IPS-15b (cell line): ENCODE data around the gene ITIH5.

Source experiments
- H3K27me3 ChIP-seq: one replicate; pipeline ENCODE4 v1.6.1; 2013; ENCODE audit warnings: low read length; ENCODE audit not compliant: control insufficient read depth, insufficient read depth
- H3K36me3 ChIP-seq: one replicate; pipeline ENCODE4 v1.6.1; 2013; ENCODE audit warnings: low read length; ENCODE audit not compliant: control insufficient read depth, insufficient read depth
- H3K4me1 ChIP-seq: one replicate; pipeline ENCODE4 v1.6.1; 2013; ENCODE audit warnings: mild to moderate bottlenecking, low read length; ENCODE audit not compliant: control insufficient read depth, insufficient read depth
- H3K4me3 ChIP-seq: one replicate; pipeline ENCODE4 v1.5.1; 2013; ENCODE audit warnings: low read depth, low read length
- H3K9ac ChIP-seq: one replicate; pipeline ENCODE4 v1.6.1; 2013; ENCODE audit warnings: low read depth, mild to moderate bottlenecking, low read length
- H3K9me3 ChIP-seq: one replicate; pipeline ENCODE4 v1.6.1; 2013; ENCODE audit warnings: mild to moderate bottlenecking, low read length; ENCODE audit not compliant: control insufficient read depth, insufficient read depth

Gene ITIH5

GRCh38 chr10:7611909-7612308 is 54.9 kb downstream of the ITIH5 start:
- Histone ChIP-seq H3K4me1 (no peaks in the 10 kb centered on the region), H3K9ac (no peak overlapping the region), H3K9me3 (no peaks in the 10 kb centered on the region), H3K36me3 (no peaks in the 10 kb centered on the region), H3K27me3 (no peaks in the 10 kb centered on the region), H3K4me3 (no peak overlapping the region)

GRCh38 chr10:7610651-7611389 is 55.9 kb downstream of the ITIH5 start:
- Histone ChIP-seq H3K4me1 (no peaks in the 10 kb centered on the region), H3K9ac (no peak overlapping the region), H3K27me3 (no peaks in the 10 kb centered on the region), H3K4me3 (no peak overlapping the region), H3K36me3 (no peaks in the 10 kb centered on the region), H3K9me3 (no peaks in the 10 kb centered on the region)

GRCh38 chr10:7610026-7610425 is 56.7 kb downstream of the ITIH5 start:
- Histone ChIP-seq H3K4me3 (no peak overlapping the region), H3K4me1 (no peaks in the 10 kb centered on the region), H3K27me3 (no peaks in the 10 kb centered on the region), H3K9ac (no peak overlapping the region), H3K9me3 (no peaks in the 10 kb centered on the region), H3K36me3 (no peaks in the 10 kb centered on the region)

- Histone ChIP-seq H3K36me3 (no peaks in the 10 kb centered on the region), H3K9ac (no peak overlapping the region), H3K9me3 (no peaks in the 10 kb centered on the region), H3K4me1 (no peaks in the 10 kb centered on the region), H3K4me3 (no peak overlapping the region), H3K27me3 (no peaks in the 10 kb centered on the region)
These were observed 57.2 kb downstream of the ITIH5 start for GRCh38 chr10:7609556-7609955.

GRCh38 chr10:7608001-7608400 is 58.8 kb downstream of the ITIH5 start:
- Histone ChIP-seq H3K9me3 (no peaks in the 10 kb centered on the region), H3K27me3 (no peaks in the 10 kb centered on the region), H3K4me3 (no peak overlapping the region), H3K4me1 (no peaks in the 10 kb centered on the region), H3K9ac (no peak overlapping the region), H3K36me3 (no peaks in the 10 kb centered on the region)

GRCh38 chr10:7606951-7607404 is 59.8 kb downstream of the ITIH5 start:
- no peaks in the 10 kb centered on the region for H3K9me3 ChIP-seq
- H3K36me3 ChIP-seq, result no peaks in the 10 kb centered on the region
- no peaks in the 10 kb centered on the region for H3K4me1 ChIP-seq
- H3K4me3 ChIP-seq, result no peak overlapping the region
- no peaks in the 10 kb centered on the region for H3K27me3 ChIP-seq
- no peak overlapping the region for H3K9ac ChIP-seq

GRCh38 chr10:7605565-7606295 is 61.0 kb downstream of the ITIH5 start:
- Histone ChIP-seq H3K9ac (no peak overlapping the region), H3K36me3 (no peaks in the 10 kb centered on the region), H3K4me3 (no peak overlapping the region), H3K27me3 (no peaks in the 10 kb centered on the region), H3K9me3 (no peaks in the 10 kb centered on the region), H3K4me1 (no peaks in the 10 kb centered on the region)

GRCh38 chr10:7601023-7601656 is 65.6 kb downstream of the ITIH5 start:
- Histone ChIP-seq H3K4me3 (no peak overlapping the region), H3K9me3 (no peaks in the 10 kb centered on the region), H3K27me3 (no peaks in the 10 kb centered on the region), H3K4me1 (no peaks in the 10 kb centered on the region), H3K36me3 (no peaks in the 10 kb centered on the region), H3K9ac (no peak overlapping the region)

- Histone ChIP-seq H3K4me1 (no peaks in the 10 kb centered on the region), H3K9ac (no peak overlapping the region), H3K27me3 (no peaks in the 10 kb centered on the region), H3K36me3 (no peaks in the 10 kb centered on the region), H3K9me3 (no peaks in the 10 kb centered on the region), H3K4me3 (no peak overlapping the region)
These were observed 68.0 kb downstream of the ITIH5 start for GRCh38 chr10:7598771-7599170.

- no peaks in the 10 kb centered on the region for H3K9me3 ChIP-seq
- no peaks in the 10 kb centered on the region for H3K36me3 ChIP-seq
- H3K27me3 ChIP-seq, result no peaks in the 10 kb centered on the region
- no peak overlapping the region for H3K4me3 ChIP-seq
- H3K4me1 ChIP-seq, result no peaks in the 10 kb centered on the region
- no peak overlapping the region for H3K9ac ChIP-seq
These were observed 70.4 kb downstream of the ITIH5 start for GRCh38 chr10:7596356-7596755.

- Histone ChIP-seq H3K9me3 (no peaks in the 10 kb centered on the region), H3K4me3 (no peak overlapping the region), H3K36me3 (no peaks in the 10 kb centered on the region), H3K9ac (no peak overlapping the region), H3K4me1 (no peaks in the 10 kb centered on the region), H3K27me3 (no peaks in the 10 kb centered on the region)
These were observed 72.9 kb downstream of the ITIH5 start for GRCh38 chr10:7593905-7594304.

GRCh38 chr10:7593063-7593462 is 73.7 kb downstream of the ITIH5 start:
- Histone ChIP-seq H3K4me3 (no peak overlapping the region), H3K27me3 (no peaks in the 10 kb centered on the region), H3K9me3 (no peaks in the 10 kb centered on the region), H3K9ac (no peak overlapping the region), H3K36me3 (no peaks in the 10 kb centered on the region), H3K4me1 (no peaks in the 10 kb centered on the region)
